HG03196 (cell line): ENCODE measurements around the gene RIN3.
A peak's percentile ranks its signal among the peaks of the same experiment; 100 is the strongest.

ENCODE experiments used
- ATAC-seq: cut with Tn5 transposase; IDR thresholded peaks from one replicate; pipeline ENCODE4 v1.9.1; 2021; ENCODE audit not compliant: unreplicated experiment

The RIN3 gene

GRCh38 chr14:92555465-92556111, 42.0 kb downstream of the RIN3 start:
- ATAC-seq, result no peak

- ATAC-seq, result no peak
Measured at GRCh38 chr14:92556255-92556741, 42.7 kb downstream of the RIN3 start.

- no peak for ATAC-seq
Measured at GRCh38 chr14:92556863-92557543, 43.4 kb downstream of the RIN3 start.

GRCh38 chr14:92557544-92557912, 43.9 kb downstream of the RIN3 start:
- ATAC-seq, result no peak

GRCh38 chr14:92558319-92558718, 44.7 kb downstream of the RIN3 start:
- ATAC-seq, result no peak

GRCh38 chr14:92559486-92559885, 45.9 kb downstream of the RIN3 start:
- ATAC-seq, result no peak

- ATAC-seq, result no peak
Measured at GRCh38 chr14:92560106-92560865, 46.7 kb downstream of the RIN3 start.

- ATAC-seq, result no peak
Measured at GRCh38 chr14:92561906-92562479, 48.4 kb downstream of the RIN3 start.

- peak; percentile 71 for ATAC-seq
Measured at GRCh38 chr14:92563359-92563758, 49.8 kb downstream of the RIN3 start.

GRCh38 chr14:92563765-92564285, 50.2 kb downstream of the RIN3 start:
- no peak for ATAC-seq

GRCh38 chr14:92564344-92565039, 50.9 kb downstream of the RIN3 start:
- no peak for ATAC-seq

GRCh38 chr14:92565040-92565717, 51.6 kb downstream of the RIN3 start:
- no peak for ATAC-seq

- ATAC-seq, result no peak
Measured at GRCh38 chr14:92565718-92566115, 52.1 kb downstream of the RIN3 start.

- no peak for ATAC-seq
Measured at GRCh38 chr14:92567173-92567725, 53.7 kb downstream of the RIN3 start.

- ATAC-seq, result peak; percentile 78
Measured at GRCh38 chr14:92568621-92569479, 55.3 kb downstream of the RIN3 start.

- no peak for ATAC-seq
Measured at GRCh38 chr14:92570674-92571262, 57.2 kb downstream of the RIN3 start.

GRCh38 chr14:92572050-92572449, 58.5 kb downstream of the RIN3 start:
- no peak for ATAC-seq

GRCh38 chr14:92573761-92574498, 60.3 kb downstream of the RIN3 start:
- ATAC-seq, result no peak
